ENCODE data around the gene PLXDC2.
"Not testable (repeated sequence)": the region's sequence is repeated elsewhere in the genome, so short reads cannot be mapped to it uniquely, and the experiment has no call there.

Gene PLXDC2

GRCh38 chr10:20181434-20181833, 365.2 kb downstream of the PLXDC2 start:
- DNase-seq (ENCODE audit: low spot score): no peak
- TF ChIP-seq CTCF (IDR thresholded peaks at IDR 0.05; ENCODE audit: extremely low read depth, missing control alignments): no peak

GRCh38 chr10:20185116-20185515, 368.9 kb downstream of the PLXDC2 start:
- no peak for TF ChIP-seq CTCF (IDR thresholded peaks at IDR 0.05; ENCODE audit: extremely low read depth, missing control alignments)
- no peak for DNase-seq (ENCODE audit: low spot score)

- DNase-seq (ENCODE audit: low spot score): not testable (repeated sequence)
These were observed 375.2 kb downstream of the PLXDC2 start for GRCh38 chr10:20191392-20191791.

GRCh38 chr10:20195076-20195475, 378.8 kb downstream of the PLXDC2 start:
- no peak for TF ChIP-seq CTCF (IDR thresholded peaks at IDR 0.05; ENCODE audit: extremely low read depth, missing control alignments)

GRCh38 chr10:20200758-20201157, 384.5 kb downstream of the PLXDC2 start:
- no peak for TF ChIP-seq CTCF (IDR thresholded peaks at IDR 0.05; ENCODE audit: extremely low read depth, missing control alignments)
- no peak for DNase-seq (ENCODE audit: low spot score)

More at GRCh38 chr10:20195076-20195475, 378.8 kb downstream of the PLXDC2 start:
- no peak for DNase-seq (ENCODE audit: low spot score)

GRCh38 chr10:20202337-20202736, 386.1 kb downstream of the PLXDC2 start:
- no peak for TF ChIP-seq CTCF (IDR thresholded peaks at IDR 0.05; ENCODE audit: extremely low read depth, missing control alignments)
- DNase-seq (ENCODE audit: low spot score): no peak

GRCh38 chr10:20207653-20208052, 391.4 kb downstream of the PLXDC2 start:
- no peak for DNase-seq (ENCODE audit: low spot score)
- TF ChIP-seq CTCF (IDR thresholded peaks at IDR 0.05; ENCODE audit: extremely low read depth, missing control alignments): no peak

- not testable (repeated sequence) for DNase-seq (ENCODE audit: low spot score)
These were observed 392.9 kb downstream of the PLXDC2 start for GRCh38 chr10:20209098-20209497.
